HFFc6 (cell line): ENCODE data around the gene BABAM2. TPM values are rescaled to one million over a fixed set of nuclear protein-coding genes. Genes with fewer than 3 reads are reported as not detected.

Experiments
- DNase-seq: peaks from one replicate; pipeline ENCODE4 v3.0.0-alpha.2; 2018
- H3K27ac Mint-ChIP-seq: 2 replicates; pipeline ENCODE4 v1.8.0; 2020; ENCODE audit warnings: mild to moderate bottlenecking, mixed read lengths
- H3K27me3 Mint-ChIP-seq: 2 replicates; pipeline ENCODE4 v1.8.0; 2021; ENCODE audit warnings: mild to moderate bottlenecking, moderate library complexity, mixed read lengths; ENCODE audit not compliant: insufficient read depth
- H3K36me3 Mint-ChIP-seq: 2 replicates; pipeline ENCODE4 v1.8.0; 2021; ENCODE audit warnings: low read depth, mixed read lengths
- H3K4me1 Mint-ChIP-seq: 2 replicates; pipeline ENCODE4 v1.8.0; 2020; ENCODE audit warnings: low read depth, mixed read lengths
- H3K4me3 Mint-ChIP-seq: 2 replicates; pipeline ENCODE4 v1.8.0; 2020; ENCODE audit warnings: mild to moderate bottlenecking, moderate library complexity, mixed read lengths
- H3K9me3 Mint-ChIP-seq: 2 replicates; pipeline ENCODE4 v1.8.0; 2020; ENCODE audit warnings: mild to moderate bottlenecking, mixed read lengths
- CTCF ChIP-seq: fragments of 200-600 bp; sonication (generic); IDR thresholded peaks from 2 replicates; pipeline ENCODE4 v1.5.0; 2021; ENCODE audit warnings: antibody characterized with exemption, mild to moderate bottlenecking
- total RNA-seq, 6 experiments: library from RNA; stranded (reverse); fragmentation: NEBNext Ultra II Directional; extraction: Animal tissue kit (Norgen Biotek cat#: 25700); gene quantifications; 2 replicates in 1 of 6; 3 replicates in 5 of 6; pipeline ENCODE4 v1.2.3, GENCODE V29; 2021

The BABAM2 gene
- total RNA-seq, 6 experiments from 2014 or later: 30.8 to 46.6 (median 41.2) TPM

DNA sequence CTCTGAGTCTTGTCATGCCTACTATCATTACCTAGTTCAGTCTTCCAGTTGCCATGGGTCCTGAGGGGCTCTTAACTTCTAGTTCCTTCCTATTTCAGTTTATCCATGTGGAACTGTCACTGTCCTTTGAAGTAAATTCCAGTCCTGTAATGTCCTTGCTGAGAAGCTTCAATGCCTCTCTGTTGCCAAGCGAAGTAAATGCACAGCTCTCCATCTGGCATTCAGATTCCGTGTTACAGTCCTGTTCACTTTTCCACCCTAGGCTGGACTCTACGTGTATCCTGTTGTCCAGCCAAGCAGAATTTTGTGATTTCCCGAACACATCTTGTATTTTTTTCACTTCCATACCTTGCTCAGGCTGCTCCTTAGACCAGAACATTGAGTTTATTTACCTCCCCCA, 245.3 kb downstream of the BABAM2 start:
- no peak for TF ChIP-seq CTCF
- Mint-ChIP-seq H3K36me3 (peaks cover 14% of the 10 kb centered on the region), H3K4me3 (no peak overlapping the region), H3K27ac (no peak overlapping the region), H3K4me1 (peaks cover 34% of the 10 kb centered on the region), H3K27me3 (0 out of 2 replicates have a peak, but pooled peaks cover 2% of the 10 kb centered on the region), H3K9me3 (no peaks in the 10 kb centered on the region)
- no peak for DNase-seq

GRCh38 chr2:28136556-28136955, 246.0 kb downstream of the BABAM2 start:
- DNase-seq: no peak
- H3K4me3 Mint-ChIP-seq: no peak overlapping the region
- no peak overlapping the region for H3K27ac Mint-ChIP-seq

DNA sequence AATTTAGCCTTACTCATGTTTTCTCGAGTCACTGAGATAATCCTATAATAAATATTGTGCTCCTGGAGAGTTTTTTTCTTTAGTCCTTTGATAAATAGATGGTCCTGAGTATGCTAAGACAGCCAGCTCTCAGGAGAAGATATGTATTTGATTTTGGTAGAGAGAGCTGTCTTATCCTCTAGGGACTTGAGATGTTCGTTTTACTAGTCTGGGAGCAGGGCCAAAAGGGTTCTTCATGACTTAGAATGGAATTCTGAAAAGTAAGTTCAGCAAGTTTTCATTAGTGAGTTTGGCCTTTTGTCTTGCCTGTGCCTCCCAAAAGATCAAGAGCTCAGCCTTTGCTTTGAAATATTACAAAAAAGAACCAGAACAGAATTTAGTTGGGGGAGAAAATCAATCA, 246.7 kb downstream of the BABAM2 start:
- TF ChIP-seq CTCF: no peak
- H3K4me3 Mint-ChIP-seq: peak overlapping the region; percentile 12; the same call in 1 of the 2 replicates
- H3K27me3 Mint-ChIP-seq: no peaks in the 10 kb centered on the region
- H3K4me1 Mint-ChIP-seq: peaks cover 39% of the 10 kb centered on the region
- DNase-seq: peak; percentile 64
- H3K36me3 Mint-ChIP-seq: peaks cover 14% of the 10 kb centered on the region
- H3K27ac Mint-ChIP-seq: peak overlapping the region; percentile 55
- H3K9me3 Mint-ChIP-seq: no peaks in the 10 kb centered on the region

More at GRCh38 chr2:28136556-28136955, 246.0 kb downstream of the BABAM2 start:
- no peaks in the 10 kb centered on the region for H3K9me3 Mint-ChIP-seq
- H3K36me3 Mint-ChIP-seq: peaks cover 14% of the 10 kb centered on the region
- TF ChIP-seq CTCF: no peak
- H3K4me1 Mint-ChIP-seq: peaks cover 34% of the 10 kb centered on the region
- H3K27me3 Mint-ChIP-seq: 0 out of 2 replicates have a peak, but pooled peaks cover 2% of the 10 kb centered on the region

- peaks cover 5% of the 10 kb centered on the region for H3K36me3 Mint-ChIP-seq
- H3K27ac Mint-ChIP-seq: no peak overlapping the region; the same call in 1 of the 2 replicates
- no peak for DNase-seq
- no peaks in the 10 kb centered on the region for H3K27me3 Mint-ChIP-seq
- no peak overlapping the region for H3K4me3 Mint-ChIP-seq
- H3K4me1 Mint-ChIP-seq: peaks cover 22% of the 10 kb centered on the region
- no peak for TF ChIP-seq CTCF
- no peaks in the 10 kb centered on the region for H3K9me3 Mint-ChIP-seq
Observed at GRCh38 chr2:28142386-28142785, 251.9 kb downstream of the BABAM2 start.

GRCh38 chr2:28148000-28148399, 257.5 kb downstream of the BABAM2 start:
- Mint-ChIP-seq H3K27me3 (no peaks in the 10 kb centered on the region; the same call in 1 of the 2 replicates), H3K4me3 (no peak overlapping the region), H3K4me1 (peaks cover 11% of the 10 kb centered on the region), H3K36me3 (peaks cover 19% of the 10 kb centered on the region), H3K27ac (no peak overlapping the region), H3K9me3 (no peaks in the 10 kb centered on the region)
- DNase-seq: no peak
- no peak for TF ChIP-seq CTCF

GRCh38 chr2:28148566-28148965, 258.0 kb downstream of the BABAM2 start:
- Mint-ChIP-seq H3K27ac (peak overlapping the region; percentile 48), H3K9me3 (no peaks in the 10 kb centered on the region), H3K4me1 (peaks cover 16% of the 10 kb centered on the region), H3K36me3 (peaks cover 19% of the 10 kb centered on the region), H3K27me3 (no peaks in the 10 kb centered on the region; the same call in 1 of the 2 replicates), H3K4me3 (no peak overlapping the region)
- DNase-seq: no peak
- no peak for TF ChIP-seq CTCF
